NCI-H460 (cell line): ENCODE results near the gene PCOLCE2. TPM values are rescaled to one million over a fixed set of nuclear protein-coding genes. Genes with fewer than 3 reads are reported as not detected.
A peak's percentile ranks its signal among the peaks of the same experiment; 100 is the strongest.
"Not testable (repeated sequence)": the region's sequence is repeated elsewhere in the genome, so short reads cannot be mapped to it uniquely, and the experiment has no call there.

ENCODE experiments used
- DNase-seq: peaks from one replicate; pipeline ENCODE4 v3.0.0-alpha.2; 2016; ENCODE audit warnings: low read depth; ENCODE audit errors: extremely low read depth
- total RNA-seq: library from RNA; depleted of rRNA; stranded (reverse); fragments of >200 nt; shearing (Covaris generic); gene quantifications from 2 replicates; pipeline ENCODE4 v1.2.3, GENCODE V29; 2014

PCOLCE2 gene
- total RNA-seq, 1 experiment from 2014 or later: 19.2 TPM

- DNase-seq: no peak
These were observed 16.0 kb upstream of the PCOLCE2 start for GRCh38 chr3:142904639-142905436.

GRCh38 chr3:142902356-142902755 is 13.5 kb upstream of the PCOLCE2 start:
- DNase-seq: no peak

GRCh38 chr3:142898346-142899213 is 9.7 kb upstream of the PCOLCE2 start:
- DNase-seq: no peak

GRCh38 chr3:142897807-142898206 is 8.9 kb upstream of the PCOLCE2 start:
- DNase-seq: no peak

GRCh38 chr3:142896996-142897395 is 8.1 kb upstream of the PCOLCE2 start:
- DNase-seq: no peak

GRCh38 chr3:142896201-142896755 is 7.4 kb upstream of the PCOLCE2 start:
- peak; percentile 21 for DNase-seq

DNA sequence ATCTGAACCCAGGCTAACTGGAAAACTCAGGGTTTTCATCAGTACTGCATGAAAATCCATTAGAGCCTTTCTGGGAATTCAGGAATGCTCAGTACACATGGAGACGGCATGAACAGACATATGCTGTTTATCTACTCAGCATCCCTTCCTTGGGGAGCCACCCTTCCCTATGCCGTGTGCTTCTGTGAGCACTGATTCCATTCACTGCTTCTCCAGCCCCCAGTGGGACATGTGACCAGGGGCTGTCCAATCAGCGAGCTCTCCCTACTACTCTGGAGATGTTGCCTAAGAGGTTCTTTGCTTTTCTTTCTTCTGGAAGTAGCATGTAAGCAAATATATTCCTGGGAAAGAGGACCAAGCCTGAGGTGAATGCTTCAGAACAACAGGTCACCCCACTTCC is 5.6 kb upstream of the PCOLCE2 start:
- no peak for DNase-seq

- DNase-seq: no peak
These were observed 3.8 kb upstream of the PCOLCE2 start for GRCh38 chr3:142892714-142893113.

DNA sequence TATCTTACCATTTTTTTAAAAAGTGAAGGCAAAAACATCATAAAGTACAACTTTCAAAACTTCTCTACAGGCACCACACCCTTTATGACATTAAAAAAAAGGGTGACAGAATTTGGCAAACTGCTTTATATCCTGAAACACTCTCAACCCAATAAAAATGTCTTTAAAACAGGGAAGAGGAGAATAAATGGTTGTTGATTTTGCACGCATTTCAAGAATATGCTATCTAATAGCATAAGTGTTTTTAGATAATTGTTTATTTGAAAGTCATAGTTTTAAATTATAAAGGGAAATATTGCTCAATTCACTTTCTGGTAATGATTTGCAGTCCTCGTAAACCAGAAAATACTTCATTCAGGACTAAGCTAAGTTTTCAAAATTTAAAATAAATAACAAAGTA is 1.7 kb upstream of the PCOLCE2 start:
- DNase-seq: no peak

DNA sequence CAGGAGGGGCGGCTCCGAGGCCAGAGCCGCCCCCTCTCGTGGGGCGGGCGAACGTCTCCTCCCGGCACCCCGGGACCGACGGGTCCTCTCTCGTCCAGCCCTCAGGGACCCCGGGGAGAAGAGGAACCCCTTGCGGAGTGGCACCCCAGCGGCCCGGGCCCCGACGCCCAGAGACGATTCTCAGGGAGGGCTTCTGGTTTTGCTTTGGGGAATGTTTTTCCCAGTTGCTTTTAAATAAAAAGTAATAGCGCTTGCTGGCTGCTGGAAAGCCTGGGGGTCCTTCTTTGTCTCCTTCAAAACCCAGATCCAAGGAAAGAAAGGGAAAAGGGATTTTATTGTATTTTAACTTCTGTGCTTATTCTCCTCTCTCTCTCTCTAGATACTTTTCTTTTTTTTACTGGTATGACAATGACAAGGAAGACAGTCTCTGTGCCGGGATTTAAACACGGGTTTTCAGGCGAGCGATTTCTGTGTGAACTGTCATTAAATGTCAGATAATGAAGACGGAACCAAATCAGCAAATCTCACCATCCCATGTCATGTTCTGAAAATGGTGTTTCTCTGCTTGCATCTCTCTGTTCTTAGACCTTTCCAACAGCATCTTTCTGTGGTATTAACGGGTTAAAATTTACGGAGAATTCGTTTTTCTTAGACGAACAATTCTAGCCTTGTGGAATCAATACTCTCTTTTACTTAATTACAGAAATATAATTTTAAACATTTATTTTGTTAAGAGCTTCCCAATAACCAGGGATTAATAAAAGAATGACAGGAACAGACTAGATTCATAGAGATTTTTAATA is 530 bp upstream of the PCOLCE2 start:
- no peak for DNase-seq

GRCh38 chr3:142888099-142888480 is 793 bp downstream of the PCOLCE2 start:
- peak; percentile 56 for DNase-seq

DNA sequence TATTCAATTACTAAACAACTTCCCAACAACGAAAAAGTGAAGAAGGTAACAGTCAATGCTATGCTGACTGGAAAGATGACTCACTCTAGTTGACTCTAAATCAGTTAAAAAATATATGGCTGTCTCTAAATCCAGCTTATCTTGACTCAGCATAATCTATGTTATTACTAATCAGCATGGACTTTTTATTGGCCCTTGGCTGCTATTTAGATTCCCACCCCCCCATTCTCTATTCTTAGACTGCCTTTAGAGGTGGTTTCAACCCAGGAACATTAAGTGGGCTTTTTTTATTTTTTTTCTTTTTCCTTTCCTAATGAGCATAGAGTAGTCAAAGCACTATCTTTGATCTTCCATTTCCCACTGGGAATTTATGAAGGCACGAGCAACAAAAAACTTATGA is 1.9 kb downstream of the PCOLCE2 start:
- no peak for DNase-seq

- DNase-seq: no peak
These were observed 2.9 kb downstream of the PCOLCE2 start for GRCh38 chr3:142886021-142886420.

- DNase-seq: no peak
These were observed 4.4 kb downstream of the PCOLCE2 start for GRCh38 chr3:142884531-142884930.

DNA sequence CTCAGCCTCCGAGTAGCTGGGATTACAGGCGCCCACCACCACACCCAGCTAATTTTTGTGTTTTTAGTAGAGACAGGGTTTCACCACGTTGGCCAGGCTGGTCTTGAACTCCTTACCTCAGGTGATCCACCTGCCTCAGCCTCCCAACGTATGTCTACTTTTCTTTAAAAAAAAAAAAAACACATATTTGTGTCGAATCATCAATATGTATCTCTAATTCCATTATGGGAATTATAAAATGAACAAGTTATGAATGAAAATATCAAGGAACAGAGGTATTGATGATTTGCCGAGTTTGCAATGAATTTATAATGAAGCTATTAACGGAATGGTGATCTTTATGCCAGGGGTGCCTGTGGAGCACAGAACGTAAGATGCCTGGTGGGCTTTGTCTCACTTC is 5.3 kb downstream of the PCOLCE2 start:
- not testable (repeated sequence) for DNase-seq

GRCh38 chr3:142881445-142882224 is 7.2 kb downstream of the PCOLCE2 start:
- no peak for DNase-seq

- DNase-seq: no peak
These were observed 10.1 kb downstream of the PCOLCE2 start for GRCh38 chr3:142878649-142879300.

- DNase-seq: no peak
These were observed 12.5 kb downstream of the PCOLCE2 start for GRCh38 chr3:142876417-142876816.

DNA sequence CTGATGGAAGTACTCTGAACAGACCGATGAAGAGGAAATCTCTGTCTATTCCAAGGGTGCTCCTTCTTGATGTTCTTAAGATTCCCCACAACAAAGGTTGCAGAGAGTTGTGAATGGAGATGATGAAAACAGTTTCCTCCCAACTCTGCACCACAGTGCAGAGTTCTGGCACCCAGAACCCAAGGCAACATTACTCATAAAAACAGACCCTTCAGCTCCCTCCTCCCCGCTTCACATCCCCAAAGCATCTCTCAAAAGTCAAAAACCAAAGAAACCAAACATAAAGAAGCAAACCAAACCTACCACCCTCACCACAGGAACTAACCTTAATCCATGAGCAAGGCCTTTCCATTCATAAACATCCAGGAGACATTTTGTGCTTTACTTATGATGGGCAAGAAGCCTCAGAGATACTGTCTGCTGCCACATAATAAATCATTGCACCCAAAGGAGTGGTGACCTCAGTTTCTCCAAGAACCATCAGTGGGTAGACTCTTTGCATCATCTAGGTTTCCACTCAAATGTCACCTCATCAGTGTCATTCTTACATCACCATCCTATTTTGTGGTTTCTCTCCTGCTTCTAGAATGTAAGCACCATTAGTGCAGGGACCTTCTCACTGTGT is 13.2 kb downstream of the PCOLCE2 start:
- DNase-seq: no peak
